ENCODE results near the gene SERHL2.
"Not testable (repeated sequence)": the region's sequence is repeated elsewhere in the genome, so short reads cannot be mapped to it uniquely, and the experiment has no call there.

Gene SERHL2, protein sequence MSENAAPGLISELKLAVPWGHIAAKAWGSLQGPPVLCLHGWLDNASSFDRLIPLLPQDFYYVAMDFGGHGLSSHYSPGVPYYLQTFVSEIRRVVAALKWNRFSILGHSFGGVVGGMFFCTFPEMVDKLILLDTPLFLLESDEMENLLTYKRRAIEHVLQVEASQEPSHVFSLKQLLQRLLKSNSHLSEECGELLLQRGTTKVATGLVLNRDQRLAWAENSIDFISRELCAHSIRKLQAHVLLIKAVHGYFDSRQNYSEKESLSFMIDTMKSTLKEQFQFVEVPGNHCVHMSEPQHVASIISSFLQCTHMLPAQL

GRCh38 chr22:42553475-42554361 is at the start of gene SERHL2:
SERHL2 (plus strand) TSS chr22:42553956; CDS start chr22:42554021, 65 bp downstream.
- DNase-seq: peak; percentile 89

DNA sequence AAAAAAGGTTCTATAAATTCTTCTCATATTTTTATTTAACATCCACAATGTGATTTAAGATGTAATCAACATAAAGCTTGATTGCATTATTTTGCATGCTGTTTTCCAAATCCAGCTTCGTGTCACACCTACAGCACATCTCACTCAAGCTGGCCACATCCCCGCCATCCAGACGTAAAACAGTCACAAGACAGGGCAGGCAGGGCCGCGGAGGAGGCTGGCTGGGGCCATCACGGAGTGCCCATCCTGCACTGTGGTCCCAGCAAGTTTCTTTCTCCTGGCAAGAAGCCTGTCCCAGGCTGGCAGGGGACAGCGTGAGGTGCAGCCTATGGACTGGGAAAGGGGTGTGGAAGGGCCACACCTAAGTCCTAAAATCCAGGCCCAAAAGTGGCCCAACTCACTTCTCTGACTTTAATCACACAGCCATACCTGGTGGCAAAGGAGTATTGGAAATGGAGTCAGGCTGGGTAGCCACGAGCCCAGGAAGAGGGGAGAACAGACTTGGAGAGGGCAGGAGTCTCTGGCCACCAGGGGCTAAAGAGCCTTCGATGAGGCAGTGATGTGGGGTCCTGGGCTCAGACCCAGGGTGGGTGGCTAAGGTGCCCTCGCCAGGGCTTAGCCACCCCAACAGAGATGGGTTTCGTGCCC is 45.3 kb upstream of the SERHL2 start:
- not testable (repeated sequence) for DNase-seq

- not testable (repeated sequence) for DNase-seq
Measured at GRCh38 chr22:42508975-42509364, 44.8 kb upstream of the SERHL2 start.

- no peak for DNase-seq
Measured at GRCh38 chr22:42509548-42509947, 44.2 kb upstream of the SERHL2 start.

DNA sequence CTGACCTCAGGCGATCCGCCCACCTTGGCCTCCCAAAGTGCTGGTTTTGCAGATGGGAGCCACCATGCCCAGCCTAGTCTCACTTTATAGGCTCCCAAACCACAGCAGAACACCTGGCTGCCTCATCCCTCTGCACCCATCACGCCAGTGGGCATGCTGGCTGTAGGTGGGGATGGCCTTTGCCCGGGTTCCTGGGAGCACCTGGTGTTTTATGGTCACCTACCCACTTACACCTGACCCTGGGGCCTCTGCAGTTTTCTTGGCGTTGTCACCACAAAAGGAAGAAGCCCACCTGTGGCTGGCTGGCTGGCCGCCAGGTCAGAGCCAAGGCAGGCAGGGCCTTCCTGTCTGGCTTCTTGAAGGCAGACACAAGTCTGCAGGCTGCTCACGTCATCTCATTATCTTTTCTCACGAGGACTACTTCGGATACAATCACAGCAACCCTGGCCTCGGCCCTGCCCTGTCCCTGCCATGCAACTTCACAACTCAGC is 42.3 kb upstream of the SERHL2 start:
- no peak for DNase-seq

GRCh38 chr22:42512273-42512990 is 41.3 kb upstream of the SERHL2 start:
- not testable (repeated sequence) for DNase-seq

GRCh38 chr22:42514331-42514730 is 39.4 kb upstream of the SERHL2 start:
- DNase-seq: not testable (repeated sequence)

- not testable (repeated sequence) for DNase-seq
Measured at GRCh38 chr22:42515304-42515703, 38.5 kb upstream of the SERHL2 start.

DNA sequence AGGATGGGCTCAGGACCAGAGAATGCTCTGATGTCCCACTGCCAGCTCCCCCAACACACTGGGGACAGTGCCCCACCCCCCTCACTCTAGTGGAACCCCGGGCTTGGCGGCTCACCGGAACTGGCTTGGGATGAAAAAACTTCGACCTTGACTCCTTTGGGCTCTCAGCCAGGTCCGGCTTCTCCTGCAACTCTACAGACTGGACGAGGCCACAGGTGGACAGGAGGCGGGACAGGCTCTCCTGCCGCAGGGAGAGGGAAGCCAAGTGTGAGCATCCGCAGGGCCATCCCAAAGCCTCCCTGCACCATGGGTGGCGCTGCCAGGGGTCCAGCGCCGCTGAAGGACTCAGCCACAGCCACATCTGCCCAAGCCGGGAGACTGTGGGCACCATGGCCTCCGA is 37.9 kb upstream of the SERHL2 start:
- DNase-seq: no peak

- DNase-seq: not testable (repeated sequence)
Measured at GRCh38 chr22:42517103-42517502, 36.7 kb upstream of the SERHL2 start.

- peak; percentile 24 for DNase-seq
Measured at GRCh38 chr22:42518638-42519524, 34.9 kb upstream of the SERHL2 start.

GRCh38 chr22:42519525-42520401 is 34.0 kb upstream of the SERHL2 start, which contains the start of gene RRP7A:
RRP7A (minus strand) TSS chr22:42519796; CDS start chr22:42519786, 10 bp downstream.
- DNase-seq: peak; percentile 82

- no peak for DNase-seq
Measured at GRCh38 chr22:42521228-42521546, 32.6 kb upstream of the SERHL2 start.

- DNase-seq: no peak
Measured at GRCh38 chr22:42522546-42522945, 31.2 kb upstream of the SERHL2 start.

DNA sequence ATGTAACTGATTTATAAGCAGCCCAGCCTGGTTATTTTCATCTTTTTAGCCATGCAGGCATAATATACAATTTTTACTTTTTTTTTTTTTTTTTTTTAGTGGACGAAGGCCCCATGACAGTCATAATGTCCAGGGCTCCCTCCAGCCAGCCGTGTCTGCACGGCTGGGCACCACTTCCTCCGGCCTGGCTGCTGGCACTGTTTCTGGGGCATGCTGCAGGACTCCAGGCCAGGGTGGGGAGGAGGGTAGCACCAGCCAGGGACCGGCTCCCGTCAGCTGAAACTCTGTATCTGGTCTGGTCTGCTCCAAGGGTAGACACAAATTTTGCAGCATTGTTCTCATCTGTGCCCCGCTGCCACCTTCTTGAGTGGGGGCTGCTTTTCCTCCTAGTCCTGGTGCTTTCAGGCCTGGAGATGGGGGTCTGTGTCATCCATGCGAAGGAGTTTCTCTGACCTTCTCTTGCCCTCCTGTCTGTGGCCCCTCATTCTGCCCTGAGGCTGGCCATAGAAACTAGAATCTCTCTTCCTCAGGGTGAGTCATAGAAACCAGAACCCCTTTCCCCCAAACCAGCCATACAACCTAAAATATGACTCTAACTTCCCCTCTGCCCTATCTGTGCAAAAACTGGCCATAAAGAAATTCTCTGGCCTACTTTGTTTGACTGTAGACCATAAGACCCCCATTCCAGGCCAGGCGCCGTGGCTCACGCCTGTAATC is 25.0 kb upstream of the SERHL2 start:
- DNase-seq: no peak

- DNase-seq: not testable (repeated sequence)
Measured at GRCh38 chr22:42529435-42529834, 24.3 kb upstream of the SERHL2 start.

DNA sequence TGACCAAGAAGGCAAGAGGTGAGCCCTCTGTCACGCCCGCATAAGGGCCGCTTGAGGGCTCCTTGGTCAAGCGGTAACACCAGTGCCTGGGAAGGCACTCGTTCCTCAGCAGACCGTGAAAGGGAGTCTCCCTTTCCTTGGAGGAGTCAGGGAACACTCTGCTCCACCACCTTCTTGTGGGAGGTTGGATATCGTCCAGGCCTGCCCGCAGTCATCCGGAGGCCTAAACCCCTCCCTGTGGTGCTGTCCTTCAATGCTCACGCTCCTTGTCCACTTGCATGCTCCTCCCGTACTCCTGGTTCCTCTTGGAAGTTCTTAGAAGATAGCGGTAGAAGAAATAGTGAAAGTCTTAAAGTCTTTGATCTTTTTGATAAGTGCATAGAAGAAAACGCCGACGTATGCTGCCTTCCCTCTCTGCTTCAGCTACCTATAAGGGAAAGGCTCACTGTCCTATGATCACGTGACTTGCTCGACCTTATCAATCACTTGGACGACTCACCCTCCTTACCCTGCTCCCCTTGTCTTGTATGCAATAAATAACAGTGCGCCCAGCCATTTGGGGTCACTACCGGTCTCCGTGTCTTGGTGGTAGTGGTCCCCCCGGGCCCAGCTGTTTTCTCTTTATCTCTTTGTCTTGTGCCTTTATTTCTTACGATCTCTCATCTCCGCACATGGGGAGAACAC is 22.2 kb upstream of the SERHL2 start:
- not testable (repeated sequence) for DNase-seq

DNA sequence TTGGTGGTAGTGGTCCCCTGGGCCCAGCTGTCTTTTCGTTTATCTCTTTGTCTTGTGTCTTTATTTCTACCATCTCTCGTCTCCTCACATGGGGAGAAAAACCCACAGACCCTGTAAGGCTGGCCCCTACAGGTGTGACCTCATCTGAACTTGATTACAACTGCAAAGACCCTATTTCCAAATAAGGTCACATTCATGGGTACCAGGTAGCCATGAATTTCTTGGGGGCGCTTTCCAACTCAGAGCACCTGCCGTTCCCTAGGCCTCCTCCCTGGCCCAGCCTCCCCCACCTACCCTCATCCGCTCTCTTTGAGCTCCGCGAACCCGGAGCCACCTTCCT is 20.1 kb upstream of the SERHL2 start:
- no peak for DNase-seq

DNA sequence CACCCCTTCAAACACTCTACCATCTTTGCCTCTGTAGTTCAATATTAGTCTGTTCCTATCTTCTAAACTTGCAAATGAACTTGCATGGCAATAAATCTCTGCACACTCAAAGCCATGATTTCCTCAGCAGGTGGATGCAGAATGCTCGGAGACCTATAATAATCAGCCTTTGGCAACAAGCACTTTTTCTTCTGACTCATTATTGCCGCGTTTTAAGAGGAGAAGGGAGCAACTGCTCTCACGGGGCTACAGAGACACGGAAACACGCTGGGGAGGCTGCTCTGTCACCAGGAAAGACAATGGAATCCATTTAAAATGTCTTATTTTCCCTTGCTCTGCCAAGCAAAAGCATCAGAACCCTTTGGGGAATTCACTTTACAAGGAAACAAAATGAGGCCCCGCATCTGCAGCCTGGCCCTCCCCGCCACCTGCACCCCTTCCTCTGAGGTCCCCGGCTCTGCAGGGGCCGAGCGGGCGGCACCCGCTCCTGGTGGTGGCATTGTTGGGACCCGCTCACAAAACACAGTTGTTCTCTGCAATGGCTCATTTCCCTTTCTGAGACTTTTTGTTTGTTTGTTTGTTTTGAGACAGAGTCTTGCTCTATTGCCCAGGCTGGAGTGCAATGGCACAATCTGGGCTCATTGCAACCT is 18.5 kb upstream of the SERHL2 start:
- DNase-seq: not testable (repeated sequence)
